GM19452 (cell line): ENCODE data around the gene SMAD7.

Experiments used
- ATAC-seq: cut with Tn5 transposase; IDR thresholded peaks from one replicate; pipeline ENCODE4 v1.9.1; 2021; ENCODE audit not compliant: unreplicated experiment

The SMAD7 gene

DNA sequence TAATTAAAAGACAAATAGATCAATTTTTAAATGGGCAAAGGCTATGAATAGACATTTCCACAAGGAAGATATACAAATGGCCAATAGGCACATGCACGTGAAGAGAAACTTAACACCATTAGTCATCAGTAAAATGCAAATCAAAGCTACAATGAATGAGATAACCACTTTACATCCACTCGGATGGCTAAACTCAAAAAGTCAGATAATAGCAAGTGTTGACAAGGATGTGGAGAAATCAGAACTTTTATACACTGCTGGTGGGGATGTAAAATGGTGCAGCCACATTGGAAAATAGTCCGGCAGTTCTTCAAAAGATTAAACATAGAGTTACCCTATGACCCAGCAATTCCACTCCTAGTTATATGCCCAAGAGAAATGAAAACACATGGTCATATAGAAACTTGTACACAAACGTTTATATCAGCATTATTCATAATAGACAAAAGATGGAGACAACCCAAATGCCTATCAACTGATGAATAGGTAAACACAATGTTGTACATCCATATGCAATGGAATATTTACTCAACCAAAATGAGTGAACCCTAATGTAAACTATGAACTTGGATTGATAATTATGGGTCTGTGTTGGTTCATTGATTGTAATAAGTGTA is 51.1 kb downstream of the SMAD7 start:
- no peak for ATAC-seq

DNA sequence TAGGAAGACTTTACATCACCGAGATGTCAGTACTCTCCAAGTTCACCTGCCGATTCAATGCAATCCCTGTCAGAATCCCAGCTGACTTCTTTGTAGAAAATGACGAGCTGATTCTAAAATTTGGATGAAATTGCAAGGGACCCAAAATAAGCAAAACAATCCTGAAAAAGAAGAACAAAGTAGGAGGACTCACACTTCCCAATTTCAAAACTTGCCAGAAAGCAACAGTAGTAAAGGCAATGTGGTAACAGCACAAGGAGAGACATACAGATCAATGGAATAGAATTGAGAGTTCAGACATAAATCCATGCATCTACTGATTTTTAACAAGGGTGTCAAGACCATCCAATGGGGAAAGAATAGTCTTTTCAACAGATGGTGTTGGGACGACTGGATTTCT is 52.2 kb downstream of the SMAD7 start:
- ATAC-seq: no peak

DNA sequence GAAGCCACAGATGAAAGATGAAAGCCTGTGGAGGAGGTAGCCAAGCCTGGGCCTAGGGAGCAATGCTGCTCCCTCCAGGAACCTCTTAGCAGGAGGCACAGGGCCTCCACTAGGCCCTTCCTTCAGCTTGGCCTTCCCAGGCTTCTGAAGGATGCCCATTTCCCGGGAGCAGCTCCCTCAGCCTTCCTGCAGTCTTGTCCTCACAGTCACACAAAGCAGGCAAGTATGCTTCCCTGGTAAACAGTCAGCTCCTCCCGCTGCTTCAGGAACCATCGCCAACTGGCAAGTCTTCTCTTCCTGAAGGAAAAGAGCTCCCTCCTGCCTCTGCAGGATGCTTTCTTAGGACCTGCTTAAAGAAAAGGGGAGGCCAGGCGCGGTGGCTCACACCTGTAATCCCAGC is 53.2 kb downstream of the SMAD7 start:
- no peak for ATAC-seq

DNA sequence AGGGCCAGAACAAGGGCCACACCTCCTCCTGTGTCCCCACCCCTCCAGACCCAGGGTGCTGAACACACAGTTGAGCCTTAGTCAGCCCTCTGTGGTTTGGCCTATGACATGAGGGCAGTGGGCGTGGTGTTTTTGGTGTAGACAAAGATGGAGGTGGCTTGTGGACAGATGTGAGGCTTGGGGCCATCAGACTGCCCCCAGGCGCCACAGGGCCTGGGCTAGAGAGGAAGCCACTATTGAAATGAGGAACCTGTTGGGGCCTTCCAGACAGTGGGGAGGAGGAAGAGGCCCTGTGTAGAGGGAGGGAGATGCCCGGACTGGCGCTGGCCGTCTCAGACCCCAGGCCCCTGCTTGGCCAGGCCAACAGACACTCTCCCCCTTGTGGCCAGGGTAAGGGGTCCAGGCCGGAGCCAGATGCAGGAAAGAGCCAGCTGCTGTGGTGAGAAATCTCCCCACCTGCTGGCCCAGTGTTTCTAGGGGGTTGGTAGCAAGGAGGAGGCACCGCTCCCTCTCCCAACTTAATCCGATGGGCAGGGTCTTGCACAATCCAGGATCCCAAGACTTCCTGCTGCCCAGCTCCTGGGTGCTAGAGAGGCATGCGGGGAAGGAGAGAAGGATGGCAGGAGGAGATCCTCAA is 53.8 kb downstream of the SMAD7 start:
- no peak for ATAC-seq

DNA sequence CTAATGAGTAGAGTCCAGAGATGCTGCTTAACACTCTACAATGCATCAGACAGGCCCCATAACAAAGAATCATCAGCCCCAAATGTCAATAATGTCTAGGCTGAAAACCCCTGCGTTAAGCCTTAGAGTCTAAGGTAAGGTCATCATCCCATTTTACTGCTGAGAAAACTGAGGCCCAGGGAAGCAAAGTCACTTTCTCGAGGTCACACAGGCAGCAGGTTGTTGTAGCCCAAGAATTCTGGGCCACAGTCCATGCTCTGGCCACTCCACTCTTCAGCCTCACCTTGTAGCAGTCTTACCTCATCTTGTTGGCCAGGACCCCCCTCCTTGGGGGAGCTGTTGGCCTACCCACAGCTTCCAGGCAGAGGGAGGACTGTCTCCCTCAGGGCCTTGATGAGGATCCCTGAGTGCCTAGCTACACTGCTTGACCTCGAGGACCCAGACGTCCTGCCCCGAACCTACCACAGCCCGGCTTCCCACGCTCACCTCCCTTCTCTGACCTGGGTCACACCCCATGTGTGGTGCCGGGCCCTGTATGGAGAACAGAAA is 54.4 kb downstream of the SMAD7 start:
- no peak for ATAC-seq

DNA sequence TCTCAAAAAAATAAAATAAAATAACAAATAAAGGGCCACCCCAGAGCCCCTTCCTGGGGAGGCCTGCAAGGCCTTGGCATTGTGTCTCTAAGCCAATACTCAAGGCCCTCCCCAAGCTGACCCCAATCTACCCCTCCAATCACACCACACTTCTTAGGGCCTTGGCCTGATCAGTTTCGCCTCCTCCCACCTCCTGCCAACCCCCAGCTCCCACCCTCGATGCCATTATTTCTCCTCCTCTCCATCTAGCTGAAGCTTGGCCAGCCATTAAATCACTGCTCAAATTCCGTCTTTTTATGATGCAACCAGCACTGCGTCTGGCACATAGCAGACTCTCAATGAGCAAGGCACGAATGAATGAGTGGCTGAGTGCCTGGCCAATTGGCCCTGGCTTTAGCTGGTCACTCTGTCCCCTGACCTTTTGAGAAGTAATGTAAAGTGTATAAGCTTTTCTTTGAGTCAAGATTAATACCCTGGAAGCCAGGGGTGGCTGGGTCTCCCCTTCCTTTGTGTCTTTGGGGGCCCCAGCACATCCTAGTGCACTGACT is 55.9 kb downstream of the SMAD7 start:
- no peak for ATAC-seq

DNA sequence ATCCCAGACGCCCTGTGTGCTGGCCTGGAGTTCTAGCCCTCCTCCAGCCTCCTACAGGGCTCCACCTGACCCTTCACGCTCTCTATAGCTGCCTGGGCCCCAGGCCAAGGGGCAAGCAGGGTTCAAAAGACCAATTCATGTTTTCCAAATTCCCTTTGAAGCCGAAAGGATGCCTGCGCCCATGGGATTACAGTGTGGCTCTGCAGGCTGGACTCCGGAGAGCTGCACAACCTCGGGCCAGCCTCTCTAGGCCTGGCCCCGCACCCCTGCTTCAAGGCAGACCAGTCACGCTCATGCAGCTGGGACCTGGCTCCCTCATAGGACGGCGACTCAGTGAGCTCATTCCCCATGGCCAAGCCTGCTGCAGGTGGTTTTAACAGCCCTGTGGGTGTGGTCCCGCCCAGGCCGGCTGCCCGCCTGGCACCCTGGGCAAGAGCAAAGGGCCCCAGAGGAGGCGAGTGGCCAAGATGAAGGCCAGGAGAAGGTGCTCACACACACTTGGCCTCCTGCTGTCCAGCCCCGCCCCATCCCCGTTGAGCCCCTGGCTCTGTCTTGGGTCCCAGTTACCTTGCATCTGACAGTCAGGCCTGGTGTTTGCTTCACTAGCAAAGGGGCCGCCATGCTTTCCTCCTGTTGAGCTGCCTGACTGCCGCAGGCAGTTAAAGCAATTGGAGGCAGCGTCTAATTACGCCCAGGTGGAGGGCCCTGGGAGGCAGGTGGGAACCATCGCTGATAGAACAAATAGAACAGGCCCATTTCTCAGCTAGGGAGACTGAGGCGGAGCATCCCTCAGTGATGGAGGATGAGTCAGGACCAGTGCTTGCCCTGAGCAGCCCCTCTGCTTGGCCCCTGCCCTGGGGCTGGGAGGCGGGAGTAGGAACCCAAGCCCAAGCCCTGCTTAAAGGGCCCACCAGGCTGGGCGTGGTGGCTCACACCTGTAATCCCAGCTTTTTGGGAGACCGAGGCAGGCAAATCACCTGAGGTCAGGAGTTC is 56.9 kb downstream of the SMAD7 start:
- ATAC-seq: no peak

DNA sequence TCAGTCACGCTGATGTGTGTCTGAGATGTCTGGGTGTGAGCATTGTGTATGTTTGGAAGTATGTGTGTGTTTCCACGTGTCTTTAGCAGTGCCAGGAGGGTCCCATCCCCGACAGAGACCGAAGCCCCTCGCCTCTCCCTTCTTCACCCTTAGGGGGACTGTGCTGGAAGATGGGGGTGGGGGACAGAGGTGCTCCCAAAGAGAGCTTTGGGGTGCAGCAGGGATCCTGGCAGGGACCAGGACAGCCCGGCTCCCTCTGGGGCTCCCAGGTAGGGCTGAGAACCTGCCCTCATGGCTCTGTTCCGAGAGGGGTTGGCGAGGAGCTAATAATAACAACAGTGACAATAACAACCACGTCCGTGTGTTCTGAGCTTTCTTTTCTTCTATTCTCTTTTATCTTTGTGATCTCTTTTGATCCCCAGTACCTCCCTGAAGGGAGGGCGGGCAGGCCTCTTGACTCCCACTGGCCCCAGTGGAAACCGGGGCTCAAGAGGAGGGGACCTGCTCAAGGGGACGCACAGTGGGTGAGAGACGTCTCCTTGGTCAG is 57.6 kb downstream of the SMAD7 start:
- ATAC-seq: no peak

DNA sequence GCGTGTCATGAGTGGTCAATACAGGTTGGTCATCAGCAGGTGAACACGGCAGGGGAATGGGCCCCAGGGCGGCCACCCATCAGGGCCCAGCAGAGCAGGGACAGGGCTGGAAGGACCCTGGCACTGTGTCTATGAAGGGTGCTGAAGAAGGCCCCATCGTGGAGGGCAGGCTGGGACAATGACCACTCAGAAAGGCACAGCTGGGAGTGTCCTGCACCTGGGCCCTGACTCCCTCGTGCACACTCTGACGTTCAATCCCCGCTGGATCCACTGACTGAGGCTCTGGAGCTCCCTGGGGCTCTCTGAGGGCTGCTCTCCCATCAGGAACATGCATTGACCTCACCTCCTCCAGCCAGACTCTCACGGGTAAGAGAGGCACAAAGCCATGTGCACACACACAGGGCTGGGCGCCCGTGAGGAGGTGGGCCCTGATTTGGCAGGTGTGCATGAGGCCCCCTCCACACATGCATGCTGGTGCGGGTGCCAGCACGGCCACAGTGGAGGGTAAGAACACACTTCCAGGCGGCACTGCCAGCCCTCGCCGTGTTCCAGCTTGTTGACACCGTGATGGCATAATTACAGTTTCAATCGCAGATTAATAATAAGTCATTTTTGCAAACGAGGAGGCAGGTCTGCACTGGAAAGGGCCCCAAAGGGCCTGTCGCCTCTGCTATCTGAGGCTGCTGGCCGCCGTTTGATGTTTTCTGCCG is 58.5 kb downstream of the SMAD7 start:
- no peak for ATAC-seq

DNA sequence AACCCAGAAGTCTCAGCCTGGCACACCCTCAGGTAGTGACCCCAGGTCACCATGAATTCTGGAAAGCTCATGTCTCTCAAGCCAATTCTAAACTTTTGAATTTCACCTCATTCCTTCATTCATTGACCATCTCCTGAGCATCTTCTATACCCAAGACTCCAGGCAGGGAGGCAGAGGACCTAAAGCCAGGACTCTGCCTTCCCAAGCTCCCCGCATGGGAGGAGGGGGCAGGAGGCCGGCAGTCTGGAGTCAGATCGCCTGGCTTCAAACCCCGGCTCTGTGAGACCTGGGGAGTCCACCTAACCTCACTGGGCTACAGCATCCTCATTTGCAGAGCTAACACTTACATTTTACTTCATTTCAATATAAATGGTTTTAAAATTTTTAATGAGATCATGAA is 59.0 kb downstream of the SMAD7 start:
- no peak for ATAC-seq

DNA sequence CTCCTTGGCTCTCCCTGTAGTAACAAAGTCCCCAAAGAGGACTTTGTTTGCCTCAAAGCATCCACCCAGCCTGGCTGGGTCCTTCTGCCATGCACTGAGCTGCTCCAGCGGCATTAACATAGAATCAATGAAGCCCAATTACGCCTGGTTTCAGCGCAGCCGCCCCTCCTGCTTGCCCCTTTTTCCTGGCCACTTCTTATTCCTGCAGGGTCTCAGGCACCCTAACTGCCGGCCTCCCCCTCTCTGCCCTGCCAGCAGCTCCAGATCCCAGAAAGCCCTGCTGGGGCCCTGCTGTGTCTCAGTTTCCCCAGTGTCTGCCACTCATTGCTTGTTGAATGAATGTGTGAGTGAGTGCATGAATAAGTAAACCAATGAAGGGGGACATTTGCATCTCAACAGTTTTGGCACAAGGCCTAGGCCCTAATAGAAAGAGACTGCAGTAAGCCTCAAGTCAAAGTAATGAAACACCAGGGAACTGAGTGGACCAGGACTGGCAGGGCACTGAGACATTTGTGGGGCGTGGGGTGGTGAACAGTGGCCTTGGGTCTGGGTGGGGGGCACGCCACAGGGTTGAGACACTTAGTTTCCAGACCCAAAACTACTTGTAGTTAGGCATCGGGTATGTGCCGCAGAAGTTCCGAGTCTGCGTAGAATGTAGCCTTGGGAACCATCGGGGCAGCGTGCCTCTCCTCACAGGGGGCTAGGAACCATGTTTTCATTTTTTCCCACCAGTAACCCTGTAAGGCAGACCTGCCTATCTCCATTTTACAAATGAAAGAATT is 60.6 kb downstream of the SMAD7 start:
- ATAC-seq: no peak

DNA sequence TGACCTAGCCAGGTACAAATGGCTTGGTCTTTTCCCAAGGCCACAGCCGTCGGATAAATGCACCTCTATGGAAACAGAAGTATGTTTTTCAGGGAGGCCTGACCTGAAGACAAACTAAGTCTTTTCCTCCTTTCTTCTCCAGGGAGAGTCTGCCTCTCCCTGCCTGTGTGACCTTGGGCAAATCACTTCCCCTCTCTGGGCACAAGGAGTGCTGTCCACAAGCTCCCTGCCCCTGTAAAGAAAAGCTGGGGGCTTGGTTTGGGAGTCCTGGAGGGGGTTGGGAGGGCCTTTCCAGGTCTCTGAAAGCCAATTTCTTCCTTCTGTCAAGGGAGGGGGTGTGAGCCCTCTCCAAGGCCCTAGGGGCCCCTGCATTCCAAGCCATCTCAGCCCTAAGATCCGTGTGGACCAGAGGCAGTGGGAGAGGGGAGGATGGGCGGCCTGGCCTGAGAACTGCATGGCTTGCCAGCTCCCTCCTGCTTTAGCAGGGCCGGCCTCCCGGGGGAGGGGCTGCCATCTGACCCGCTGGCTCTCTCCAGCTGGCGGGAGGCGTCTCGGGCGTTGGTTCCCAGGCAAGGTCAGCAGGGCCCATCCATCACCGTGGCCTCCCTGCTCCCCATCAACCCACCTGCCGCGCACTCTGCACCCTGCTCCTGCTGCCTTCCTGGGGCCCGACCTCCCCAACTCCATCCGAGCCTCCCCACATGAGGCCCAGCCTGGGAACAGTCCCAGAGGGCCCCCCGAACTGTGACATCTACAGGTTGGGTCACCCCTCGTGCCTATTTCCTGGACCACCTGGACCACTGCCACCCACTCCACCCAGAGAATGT is 61.4 kb downstream of the SMAD7 start:
- ATAC-seq: no peak

DNA sequence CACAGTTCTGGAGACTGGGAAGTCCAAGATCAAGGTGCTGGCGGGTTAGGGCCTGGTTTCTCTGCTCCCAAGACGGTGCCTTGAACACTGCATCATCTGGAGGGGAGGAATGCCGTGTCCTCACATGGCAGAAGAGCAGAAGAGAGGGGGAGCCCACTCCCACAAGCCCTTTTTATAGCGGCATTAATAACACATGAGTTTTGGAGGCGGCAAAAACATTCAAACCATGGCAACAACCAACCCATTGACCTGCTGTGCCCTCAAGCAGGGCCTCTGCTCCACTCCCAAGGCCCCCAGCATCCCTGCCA is 62.0 kb downstream of the SMAD7 start:
- no peak for ATAC-seq

DNA sequence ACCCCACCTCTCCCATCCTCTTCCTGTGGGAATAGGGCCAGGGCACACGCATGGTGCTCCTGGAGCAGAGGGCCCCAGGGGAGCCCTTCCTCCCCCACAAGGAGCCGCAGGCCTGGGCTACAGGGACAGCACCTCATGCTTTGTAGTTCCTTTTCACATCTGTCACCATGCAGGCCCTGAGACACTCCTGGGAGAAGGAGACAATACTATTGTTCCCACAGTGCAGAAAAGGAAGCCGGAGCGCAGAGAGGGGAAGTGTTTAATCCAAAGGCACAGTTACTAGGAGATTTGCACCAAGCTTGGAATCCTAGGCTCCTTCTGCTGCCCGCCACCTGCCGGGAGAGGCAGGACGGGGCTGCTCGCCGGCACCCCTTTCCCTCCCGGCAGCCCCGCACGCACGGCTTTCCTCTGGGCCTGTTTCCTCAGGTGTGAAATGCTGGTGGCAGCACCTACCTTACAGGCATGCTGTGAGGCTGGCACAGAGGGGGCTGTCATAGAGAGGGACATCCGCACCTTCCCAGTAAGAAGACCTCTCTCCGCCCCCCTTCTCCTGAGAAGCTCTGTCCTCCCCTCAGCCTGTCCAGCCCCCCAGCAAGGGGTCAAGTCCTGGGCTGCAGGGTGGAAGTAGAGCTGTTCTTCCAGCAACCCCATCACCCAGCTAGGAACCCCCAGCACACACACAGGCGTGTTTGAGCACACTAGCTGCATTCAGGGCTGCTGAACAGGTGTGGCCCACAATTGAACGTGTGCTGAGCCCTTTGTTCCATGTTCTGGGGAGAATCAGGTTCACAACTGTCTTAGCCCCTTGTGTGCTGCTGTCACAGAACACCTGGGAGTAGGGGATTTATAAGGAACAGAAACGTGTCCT is 62.6 kb downstream of the SMAD7 start:
- no peak for ATAC-seq

DNA sequence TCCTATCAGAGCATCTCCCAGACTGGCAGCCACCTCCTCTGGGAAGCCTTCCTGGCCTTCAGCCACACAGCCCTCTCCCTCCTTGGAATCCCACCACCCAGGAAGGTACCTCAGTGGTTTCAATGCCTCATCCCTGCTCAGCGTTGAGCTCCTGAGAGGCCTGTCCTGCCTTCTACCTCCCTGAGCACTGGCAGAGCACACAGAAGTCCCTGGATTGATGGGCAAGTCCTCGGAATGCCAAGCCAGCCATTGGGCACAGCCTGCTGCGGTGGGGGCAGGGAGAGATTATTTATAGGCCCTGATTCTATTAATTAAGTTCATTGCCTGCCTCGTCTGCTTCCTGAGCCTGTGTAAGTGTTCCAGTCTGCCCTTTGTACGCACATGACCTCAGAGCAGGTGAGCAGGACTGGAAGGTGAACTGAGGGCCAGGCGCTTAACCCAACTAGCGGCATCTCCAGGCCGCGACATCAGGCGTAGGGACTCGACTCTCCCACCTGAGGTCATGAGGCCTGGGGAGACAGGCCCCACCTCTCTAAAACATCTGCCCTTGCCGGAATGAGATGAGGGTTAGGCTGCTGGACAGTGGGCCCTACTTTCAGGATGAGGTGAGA is 63.4 kb downstream of the SMAD7 start:
- ATAC-seq: no peak

DNA sequence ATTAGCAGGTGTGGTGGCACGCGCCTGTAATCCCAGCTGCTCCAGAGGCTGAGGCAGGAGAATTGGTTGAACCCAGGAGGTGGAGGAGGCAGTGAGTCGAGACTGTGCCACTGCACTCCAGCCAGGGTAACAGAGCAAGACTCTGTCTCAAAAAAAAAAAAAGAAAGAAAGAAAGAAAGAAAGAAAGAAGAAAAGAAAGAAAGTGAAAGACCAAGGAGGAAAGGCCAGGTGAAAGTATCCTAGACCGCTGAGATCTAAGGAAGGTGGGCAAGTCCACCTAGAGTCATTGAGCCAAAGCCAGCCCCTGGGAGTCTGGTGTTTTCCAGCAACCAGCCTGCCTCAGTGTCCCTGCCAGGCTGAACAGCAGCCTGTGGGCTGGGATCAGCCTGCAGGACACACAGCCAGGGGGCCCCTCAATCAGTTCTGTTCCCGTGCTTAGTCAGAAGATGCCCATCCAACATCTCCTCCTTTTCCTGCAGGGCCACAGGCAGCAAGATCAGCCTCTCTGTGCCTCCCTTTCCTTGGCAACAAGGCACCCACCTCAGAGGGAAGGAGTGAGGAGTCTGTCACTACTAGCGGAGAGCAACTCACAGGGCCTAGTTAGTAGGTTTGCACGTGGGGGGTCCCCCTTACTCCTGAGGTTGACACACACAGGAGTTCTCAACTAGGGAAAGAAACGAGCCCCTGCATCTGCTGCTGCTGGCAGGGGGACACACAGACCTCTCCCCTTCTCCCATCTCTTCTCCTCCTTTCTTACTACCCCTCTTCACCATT is 64.1 kb downstream of the SMAD7 start:
- no peak for ATAC-seq

DNA sequence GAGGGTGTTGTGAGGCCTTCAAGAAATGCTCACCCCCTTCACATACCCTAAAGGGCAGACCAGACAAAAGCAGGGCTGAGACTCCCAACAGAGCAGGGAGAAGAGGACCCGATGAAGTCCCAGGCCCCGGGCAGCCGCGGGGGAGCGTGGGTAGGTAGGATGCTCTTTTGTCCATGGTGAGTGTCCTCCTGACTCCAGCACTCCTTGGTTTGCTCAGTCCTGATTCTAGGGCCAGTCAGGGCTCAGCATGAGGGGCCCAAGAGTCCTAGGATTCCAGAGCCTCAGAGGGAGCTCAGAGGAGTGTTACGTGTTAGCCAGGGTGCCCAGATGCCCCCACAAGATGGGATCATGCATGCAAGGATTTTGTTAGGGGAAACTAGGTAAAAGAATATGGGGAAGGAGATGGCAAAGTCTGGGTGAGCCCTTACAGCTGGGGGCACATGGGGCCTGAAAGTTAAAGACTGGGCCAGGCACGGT is 64.8 kb downstream of the SMAD7 start:
- no peak for ATAC-seq
